OCI-LY7 (cell line): ENCODE measurements around the gene PIK3R4.

Source experiments
- EZH2phosphoT487 ChIP-seq: fragments of 200-600 bp; sonication (generic); IDR thresholded peaks from 2 replicates; pipeline ENCODE4 v1.6.1; 2018; ENCODE audit warnings: low read depth, borderline replicate concordance, mild to moderate bottlenecking, mixed run types, antibody characterized with exemption, low read length, moderate library complexity, mixed read lengths
- TF ChIP-seq, protein P1 (sequence below): fragments of 200-600 bp; sonication (generic); conservative IDR thresholded peaks from 2 replicates; pipeline ENCODE4 v1.5.1; 2014; ENCODE audit warnings: mild to moderate bottlenecking, antibody characterized with exemption, low read length, moderate library complexity, mixed read lengths

DNA sequence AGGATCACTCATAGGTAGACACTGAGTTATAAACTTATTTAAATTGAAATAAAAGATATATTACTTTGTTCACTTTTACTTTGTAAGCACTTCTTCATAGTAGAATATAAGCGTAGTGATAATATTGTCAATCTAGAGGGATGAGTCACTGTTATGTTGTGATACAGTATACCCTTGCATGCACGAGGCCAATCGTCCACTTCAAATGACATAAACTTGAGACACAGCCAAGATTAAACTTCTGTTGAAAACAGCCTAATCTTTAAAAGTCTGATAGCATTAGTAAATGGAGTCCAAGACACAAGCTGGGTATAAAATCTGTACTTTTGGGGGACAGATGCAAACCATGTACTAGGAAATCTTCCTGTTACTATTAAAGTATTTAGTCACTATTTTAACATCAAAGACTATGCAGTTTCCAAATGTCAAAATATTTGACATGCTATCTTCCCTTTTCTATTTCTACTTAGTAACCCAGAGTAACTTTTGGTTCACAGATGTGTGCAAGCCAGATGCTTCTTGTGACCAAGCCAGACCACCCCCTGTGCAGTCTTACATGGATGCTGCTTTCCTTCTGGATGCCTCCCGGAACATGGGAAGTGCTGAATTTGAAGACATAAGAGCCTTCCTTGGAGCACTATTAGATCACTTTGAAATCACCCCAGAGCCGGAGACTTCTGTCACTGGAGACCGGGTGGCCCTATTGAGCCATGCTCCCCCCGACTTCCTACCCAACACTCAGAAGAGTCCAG lies 85.3 kb downstream of the PIK3R4 start:
- TF ChIP-seq, protein P1, sequence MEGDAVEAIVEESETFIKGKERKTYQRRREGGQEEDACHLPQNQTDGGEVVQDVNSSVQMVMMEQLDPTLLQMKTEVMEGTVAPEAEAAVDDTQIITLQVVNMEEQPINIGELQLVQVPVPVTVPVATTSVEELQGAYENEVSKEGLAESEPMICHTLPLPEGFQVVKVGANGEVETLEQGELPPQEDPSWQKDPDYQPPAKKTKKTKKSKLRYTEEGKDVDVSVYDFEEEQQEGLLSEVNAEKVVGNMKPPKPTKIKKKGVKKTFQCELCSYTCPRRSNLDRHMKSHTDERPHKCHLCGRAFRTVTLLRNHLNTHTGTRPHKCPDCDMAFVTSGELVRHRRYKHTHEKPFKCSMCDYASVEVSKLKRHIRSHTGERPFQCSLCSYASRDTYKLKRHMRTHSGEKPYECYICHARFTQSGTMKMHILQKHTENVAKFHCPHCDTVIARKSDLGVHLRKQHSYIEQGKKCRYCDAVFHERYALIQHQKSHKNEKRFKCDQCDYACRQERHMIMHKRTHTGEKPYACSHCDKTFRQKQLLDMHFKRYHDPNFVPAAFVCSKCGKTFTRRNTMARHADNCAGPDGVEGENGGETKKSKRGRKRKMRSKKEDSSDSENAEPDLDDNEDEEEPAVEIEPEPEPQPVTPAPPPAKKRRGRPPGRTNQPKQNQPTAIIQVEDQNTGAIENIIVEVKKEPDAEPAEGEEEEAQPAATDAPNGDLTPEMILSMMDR = no peak
- no peak for TF ChIP-seq EZH2phosphoT487
